GM19372 (cell line): ENCODE results near the gene BLCAP.

ENCODE experiments used
- ATAC-seq: cut with Tn5 transposase; IDR thresholded peaks from one replicate; pipeline ENCODE4 v1.9.1; 2021; ENCODE audit warnings: mild to moderate bottlenecking, low read depth, moderate library complexity; ENCODE audit not compliant: unreplicated experiment

The BLCAP gene

DNA sequence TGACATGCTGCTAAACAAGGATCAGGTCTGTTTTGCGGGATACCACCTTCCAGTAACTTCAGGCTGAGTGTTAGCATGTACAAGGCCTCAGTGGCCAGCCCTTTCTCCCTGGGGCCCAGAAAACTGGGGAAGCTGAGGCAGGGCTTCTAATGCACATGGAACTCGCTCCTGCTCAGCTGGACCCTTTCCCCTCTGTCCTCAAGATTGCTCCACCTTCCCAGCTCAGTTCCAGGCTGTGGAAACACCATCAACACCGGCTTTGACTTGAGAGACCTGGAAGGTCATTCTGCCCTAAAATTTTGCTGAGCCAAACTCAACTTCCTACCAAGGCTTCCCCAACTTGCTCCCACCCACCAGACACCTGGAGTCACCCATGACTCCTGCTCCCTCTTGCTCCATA lies 4.2 kb upstream of the BLCAP start:
- no peak for ATAC-seq

DNA sequence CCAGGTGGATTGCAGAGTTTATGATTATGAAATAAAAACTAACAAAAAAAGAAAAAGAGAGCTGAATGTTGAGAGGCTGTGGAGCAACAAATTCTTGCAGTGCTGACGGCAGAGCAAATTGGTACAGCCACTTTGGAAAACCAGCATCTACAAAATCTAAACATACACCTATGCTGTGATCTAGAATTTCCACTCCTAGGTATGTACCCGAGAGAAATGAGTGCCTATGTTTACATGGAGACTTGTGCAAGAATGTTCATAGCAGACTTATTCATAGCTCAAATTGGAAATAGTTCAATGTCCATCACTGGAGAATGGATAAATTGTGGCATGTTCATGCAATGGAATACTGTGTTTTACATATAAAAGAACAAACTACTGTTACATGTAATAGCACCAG lies 3.0 kb upstream of the BLCAP start:
- no peak for ATAC-seq

DNA sequence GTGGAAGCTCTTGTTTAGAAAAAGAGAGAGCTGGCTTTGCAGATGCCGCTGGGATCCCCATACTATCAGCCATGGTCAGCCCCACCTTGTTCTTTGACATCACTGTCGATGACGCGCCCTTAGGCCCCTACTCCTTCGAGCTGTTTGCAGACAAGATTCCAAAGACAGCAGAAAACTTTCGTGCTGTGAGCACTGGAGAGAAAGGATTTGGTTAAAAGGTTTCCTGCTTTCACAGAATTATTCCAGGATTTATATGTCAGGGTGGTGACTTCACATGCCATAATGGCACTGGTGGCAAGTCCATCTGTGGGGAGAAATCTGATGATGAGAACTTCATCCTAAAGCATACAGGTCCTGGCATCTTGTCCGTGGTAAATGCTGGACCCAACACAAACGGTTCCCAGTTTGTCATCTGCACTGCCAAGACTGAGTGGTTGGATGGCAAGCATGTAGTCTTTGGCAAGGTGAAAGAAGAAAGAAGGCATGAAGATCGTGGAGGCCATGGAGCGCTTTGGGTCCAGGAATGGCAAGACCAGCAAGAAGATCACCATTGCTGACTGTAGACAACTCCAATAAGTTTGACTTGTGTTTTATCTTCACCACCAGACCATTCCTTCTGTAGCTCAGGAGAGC lies 2.4 kb upstream of the BLCAP start:
- no peak for ATAC-seq

DNA sequence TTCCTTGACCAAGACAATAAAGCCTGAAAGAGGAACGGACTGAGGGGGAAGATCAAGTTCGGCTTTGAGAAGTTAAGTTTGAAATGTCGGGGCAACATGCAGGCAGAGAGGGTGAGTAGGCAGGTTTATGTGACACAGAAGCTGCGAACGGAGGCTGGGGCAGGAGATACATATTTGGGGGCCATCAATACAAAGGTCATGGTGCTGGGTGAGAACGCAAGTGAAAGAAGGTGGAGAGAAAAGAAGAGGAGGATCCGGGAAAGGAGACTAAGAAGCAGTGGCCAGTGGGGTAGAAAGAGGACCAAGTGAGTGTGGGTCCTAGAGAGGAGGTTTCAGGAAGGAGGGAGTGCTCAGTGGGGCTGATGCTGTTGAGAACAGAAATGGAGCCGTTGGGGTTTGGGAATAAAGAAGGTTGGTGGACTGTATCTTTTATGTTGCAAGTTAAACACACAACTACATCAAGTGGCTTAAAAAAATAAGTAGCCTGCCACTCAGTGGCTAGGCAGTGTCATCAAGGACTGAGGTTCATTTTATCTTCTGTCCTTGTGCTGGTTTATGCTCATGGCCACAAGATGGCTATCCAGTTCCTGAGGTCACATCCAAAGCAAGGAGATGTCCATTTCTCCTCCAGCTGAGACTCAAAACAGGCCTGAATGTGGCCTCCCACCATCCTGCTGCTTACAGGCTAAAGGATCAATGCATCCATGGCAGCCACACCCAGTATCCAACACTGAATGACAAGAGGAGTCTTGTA lies 1.7 kb upstream of the BLCAP start:
- no peak for ATAC-seq

DNA sequence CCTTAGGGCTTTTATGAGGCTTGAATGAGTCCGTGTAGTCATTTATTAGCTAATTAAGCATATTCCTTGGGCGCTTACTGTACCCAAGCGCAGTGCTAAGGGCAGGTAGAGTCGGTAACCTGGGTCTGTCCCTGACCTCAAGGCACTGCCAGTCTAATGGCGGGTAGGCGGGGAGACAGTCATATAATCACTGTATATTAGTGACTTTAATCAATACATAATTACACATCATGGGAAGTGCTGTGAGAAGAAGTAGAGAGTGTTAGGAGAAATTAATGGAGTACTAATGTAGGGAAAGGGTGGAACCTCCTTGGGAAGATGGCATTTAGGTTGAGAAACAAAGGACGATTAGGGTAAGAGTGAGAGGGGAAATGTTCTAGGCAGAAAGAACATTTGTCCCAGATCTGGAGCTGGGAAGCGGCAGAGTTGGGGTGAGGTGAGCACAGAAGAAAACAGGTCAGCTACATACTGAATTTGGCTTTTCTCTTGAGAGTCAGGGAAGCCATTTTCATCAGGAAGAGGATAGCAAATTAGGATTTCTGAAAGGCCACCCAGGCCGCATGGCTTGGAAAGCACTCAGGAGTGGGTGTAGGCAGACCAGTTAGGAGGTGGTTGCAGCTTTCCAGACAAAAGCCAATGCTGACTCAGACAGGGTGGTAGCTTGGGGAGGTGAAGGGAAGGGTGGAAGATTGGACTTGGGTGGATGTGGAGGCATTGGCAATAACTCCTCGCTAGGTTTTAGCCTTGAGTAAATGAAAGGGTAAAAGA lies 954 bp upstream of the BLCAP start:
- no peak for ATAC-seq

DNA sequence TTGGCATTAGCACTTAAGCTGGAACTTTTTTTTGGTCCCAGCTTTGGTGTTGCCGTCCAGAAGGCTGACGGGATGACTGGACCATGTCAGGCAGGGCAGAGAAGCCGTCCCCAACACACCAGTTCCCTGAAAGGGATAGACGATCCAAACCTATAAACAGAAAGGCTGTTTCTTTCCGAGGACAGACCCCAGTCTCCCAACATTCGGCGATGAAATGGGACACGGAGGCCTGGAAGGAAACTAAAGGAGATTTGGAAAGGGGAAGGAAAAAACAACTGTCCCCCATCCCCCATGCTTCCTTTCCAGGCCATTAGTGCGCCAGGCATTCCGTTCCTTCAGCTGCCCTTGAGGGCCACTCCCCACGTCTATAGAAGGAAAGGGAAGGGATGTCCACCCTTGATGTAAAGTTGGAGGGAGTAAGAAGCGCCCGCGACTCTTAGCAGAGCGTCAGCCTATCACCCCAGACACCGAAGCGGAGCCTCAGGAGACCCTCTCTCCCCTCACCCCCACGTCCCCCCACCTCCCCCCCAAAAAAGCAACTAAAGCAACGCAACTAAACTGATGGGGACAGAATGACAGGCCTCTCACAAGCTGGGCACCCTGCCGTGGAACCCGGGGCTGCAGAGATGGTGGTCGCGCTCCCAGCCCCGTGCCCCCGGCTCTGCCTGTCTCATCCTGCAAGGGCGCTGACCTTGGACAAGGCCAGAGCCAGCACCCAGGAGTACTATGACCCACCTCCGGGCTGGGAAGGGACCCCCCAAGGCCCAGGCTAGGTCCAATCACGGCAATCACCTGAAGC lies 638 bp downstream of the BLCAP start:
- ATAC-seq, result no peak

DNA sequence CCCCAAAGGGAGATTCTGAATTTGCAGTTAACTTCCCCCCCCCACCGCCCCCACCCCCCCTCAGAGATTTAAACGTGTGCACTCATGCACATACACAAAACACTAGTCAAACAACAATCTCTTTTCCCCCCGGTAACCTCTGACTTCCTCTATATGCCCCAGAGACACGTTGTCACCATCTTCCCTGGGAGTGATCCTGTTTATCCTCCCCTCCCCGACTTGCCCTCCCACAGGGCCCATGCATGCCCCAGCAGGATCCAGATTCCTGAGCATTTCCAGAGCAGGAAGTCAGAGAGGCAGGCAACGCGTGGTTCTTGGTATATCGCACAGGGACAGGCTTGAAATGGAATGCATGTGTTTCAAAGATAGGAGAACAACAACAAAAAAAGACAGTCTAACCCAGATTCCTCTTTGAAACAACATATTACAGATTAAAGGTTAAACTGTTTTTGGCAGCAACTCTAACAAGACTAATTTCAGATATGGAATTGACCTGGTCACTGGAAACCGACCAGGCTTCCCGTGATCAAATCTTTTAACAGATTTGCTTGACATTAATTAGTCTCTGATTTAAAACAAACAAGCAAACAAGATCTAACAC lies 1.3 kb downstream of the BLCAP start:
- ATAC-seq, result no peak

DNA sequence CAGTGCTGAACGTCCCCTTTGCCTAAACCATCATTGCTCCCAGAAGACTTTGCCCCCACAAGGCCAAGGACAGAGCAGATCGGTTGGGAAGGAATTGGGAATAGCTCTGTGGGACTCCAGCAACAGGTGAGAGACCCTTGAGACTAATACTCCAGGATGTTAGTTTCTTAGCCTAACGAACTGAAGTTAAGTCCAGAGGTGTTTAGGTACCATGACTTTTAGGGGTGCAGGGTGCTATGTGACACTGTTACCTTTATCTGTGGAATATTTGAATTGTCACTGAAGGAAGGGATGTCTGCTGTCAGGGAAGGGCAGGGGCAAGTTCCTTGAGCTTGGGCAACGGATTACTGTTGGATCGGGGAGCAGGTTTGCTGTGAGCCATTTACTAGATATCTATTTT lies 1.9 kb downstream of the BLCAP start:
- no peak for ATAC-seq

DNA sequence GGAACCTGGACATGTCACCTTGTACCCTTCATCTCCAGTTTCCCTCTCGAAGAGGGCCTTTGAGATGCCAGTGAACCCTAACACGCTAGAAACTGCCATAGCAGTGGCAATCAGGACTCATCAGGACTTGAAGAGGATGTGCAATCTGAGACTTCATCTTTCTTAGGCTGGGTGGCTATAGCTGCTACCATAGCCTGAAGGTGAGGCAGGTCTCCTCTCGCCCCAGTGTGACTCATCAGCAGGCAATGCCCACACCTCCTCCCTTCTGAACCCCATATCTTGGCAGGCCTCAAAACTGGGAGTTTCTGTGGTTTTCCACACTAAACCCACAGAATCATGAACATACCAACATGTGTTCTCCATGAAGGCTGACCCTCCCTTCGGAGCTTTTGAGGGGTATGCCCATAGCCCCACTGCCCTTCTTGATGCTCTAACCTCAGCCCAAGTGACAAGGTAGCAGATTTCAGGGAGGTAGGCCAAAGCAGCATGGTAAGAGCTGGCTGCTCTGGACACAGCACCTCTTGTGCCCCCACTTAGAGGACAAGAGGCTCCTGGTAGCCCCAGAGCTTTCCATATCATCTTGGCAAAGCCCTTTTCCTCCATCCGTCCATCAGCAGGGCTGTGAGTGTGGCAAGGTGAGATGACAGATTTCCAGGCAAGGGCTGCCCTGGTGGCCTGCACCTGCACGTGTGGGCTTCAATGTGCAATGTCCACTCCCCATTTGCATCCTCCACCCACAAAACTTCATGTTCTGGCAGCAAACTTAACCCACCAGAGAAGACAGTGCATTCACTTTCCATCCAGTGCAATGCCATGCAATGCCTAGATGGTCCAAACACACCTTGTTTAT lies 2.6 kb downstream of the BLCAP start:
- no peak for ATAC-seq

DNA sequence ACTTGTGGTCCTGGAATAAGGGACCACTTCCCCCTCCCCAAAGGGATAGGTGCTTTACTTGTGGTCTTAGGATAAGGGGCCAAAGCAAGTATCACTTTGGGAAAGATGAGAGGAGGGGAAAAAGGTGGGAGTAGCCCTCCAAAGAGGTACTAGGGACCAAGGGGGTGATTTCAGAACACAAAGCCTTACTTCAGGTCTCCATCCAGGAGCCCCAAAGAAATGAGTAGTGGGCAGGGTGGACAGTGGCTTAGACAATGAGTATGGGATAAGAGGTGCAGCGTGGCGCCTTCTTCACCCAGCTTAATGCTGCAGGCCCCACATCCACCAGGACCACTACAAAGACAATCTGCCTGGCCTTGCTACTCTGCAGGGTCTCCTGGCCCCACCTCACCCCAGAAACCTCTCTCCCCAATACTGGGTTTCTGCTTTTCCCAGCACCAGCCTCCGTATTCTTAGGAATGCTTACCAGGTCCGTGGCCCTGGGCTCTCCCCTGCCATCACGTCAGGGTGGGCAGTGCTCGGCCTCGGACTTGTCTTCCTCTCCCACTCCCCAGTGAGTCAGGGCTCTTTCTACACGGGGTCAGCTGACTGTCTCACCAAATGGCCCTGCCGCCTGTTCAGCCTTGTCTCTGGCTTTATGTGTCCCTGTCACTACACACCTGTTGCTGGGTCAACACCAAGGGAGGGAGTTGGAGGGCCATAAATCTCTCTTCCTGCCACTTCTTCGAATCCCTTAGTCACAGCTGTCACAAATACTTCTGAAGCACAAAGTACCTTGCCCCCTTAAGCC lies 3.6 kb downstream of the BLCAP start:
- no peak for ATAC-seq

DNA sequence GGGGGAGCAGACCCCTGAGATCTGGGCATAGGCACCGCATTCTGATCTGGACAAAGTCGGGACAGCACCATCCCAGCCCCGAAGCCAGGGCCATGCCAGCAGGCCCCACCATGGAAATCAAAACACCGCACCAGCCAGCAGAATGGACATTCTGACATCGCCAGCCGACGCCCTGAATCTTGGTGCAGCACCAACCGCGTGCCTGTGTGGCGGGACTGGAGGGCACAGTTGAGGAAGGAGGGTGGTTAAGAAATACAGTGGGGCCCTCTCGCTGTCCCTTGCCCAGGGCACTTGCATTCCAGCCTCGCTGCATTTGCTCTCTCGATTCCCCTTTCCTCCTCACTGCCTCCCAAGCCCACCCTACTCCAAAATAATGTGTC lies 4.7 kb downstream of the BLCAP start:
- ATAC-seq, result no peak

DNA sequence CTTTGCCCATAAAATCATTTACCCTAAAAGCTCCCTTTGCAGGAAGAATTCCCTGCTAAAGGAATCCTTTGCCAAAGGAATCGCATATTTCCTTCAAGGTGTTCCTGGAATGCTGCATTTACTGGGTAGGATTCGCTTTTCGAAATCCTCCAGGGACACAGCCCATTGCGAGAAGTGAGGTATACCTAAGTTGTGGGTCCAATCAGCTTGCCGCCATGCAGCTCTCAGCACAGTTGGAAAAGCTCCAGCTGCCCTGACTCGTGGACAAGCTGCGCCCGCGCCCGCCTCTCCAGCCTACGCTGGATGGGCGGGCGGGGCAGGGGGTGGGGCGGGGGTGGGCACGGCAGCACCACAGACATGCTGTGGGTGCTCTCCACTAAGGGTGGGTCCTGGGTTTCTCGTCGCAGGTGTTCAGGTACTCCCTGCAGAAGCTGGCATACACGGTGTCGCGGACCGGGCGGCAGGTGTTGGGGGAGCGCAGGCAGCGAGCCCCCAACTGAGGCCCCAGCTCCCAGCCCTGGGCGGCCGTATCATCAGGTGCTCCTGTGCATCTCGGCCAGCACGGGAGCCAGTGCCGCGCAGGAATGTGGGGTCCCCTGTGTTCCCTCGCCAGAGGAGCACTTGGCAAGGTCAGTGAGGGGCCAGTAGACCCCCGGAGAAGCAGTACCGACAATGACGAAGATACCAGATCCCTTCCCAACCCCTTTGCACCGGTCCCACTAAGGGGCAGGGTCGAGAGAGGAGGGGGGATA lies 5.2 kb downstream of the BLCAP start:
- no peak for ATAC-seq

DNA sequence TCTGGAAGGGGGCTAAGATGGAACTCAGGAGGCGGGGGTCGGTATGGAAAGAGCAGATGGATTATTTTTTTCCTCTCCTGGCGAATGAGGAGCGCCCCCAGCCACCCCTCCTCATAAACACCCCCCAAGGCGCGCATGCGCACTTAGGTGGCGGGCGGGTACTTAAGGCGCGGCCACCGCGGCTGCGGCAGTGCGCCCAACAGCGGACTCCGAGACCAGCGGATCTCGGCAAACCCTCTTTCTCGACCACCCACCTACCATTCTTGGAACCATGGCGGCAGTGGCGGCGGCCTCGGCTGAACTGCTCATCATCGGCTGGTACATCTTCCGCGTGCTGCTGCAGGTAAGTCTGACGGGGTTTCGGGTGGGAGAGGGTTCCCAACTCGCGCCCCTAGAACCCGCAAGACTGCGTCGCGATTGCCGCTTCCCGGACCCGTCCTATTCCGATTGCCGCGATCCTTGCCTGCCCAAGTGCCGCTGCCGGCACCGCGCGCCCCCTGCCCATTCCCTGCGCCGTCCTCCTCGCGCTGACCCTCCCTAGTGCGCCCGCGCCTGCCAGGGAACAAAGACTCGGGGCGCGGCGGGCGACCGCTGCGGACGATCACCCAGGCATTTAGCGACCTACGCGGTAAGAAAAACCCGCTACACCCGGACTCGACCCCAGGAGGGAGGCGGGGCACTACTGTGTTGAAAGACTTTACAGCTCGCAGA lies 6.5 kb downstream of the BLCAP start, which contains the start of gene NNAT:
TSS of gene NNAT (plus strand) at position 190 of the 711 bp plus-strand sequence. CDS start at position 272, 82 bp downstream.
- ATAC-seq, result no peak

DNA sequence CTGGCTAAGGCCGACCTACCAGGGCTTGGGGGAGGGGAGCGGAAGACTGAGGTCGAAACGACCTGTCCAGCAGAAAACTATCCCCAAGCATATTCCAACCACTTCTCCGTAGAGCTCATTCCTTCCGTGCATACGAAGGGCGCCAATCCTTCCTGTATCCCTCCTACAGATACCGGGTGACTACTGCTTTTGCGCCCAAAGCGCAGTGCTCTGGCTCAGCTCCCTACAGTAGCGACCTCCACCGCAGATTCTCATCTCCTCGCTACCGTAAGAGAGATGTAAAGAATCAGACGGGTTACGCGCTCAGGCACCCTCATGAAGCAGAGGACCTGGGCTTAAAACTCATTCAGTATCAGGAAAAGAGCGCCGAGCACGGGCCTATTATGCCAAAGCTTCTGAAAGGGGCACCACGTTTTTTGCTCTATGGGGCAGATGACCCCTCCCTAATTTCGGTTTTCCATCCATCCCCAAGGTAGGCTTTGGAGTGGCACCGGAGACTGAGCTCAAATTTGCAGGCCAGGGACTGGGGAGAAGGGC lies 7.2 kb downstream of the BLCAP start:
- no peak for ATAC-seq

DNA sequence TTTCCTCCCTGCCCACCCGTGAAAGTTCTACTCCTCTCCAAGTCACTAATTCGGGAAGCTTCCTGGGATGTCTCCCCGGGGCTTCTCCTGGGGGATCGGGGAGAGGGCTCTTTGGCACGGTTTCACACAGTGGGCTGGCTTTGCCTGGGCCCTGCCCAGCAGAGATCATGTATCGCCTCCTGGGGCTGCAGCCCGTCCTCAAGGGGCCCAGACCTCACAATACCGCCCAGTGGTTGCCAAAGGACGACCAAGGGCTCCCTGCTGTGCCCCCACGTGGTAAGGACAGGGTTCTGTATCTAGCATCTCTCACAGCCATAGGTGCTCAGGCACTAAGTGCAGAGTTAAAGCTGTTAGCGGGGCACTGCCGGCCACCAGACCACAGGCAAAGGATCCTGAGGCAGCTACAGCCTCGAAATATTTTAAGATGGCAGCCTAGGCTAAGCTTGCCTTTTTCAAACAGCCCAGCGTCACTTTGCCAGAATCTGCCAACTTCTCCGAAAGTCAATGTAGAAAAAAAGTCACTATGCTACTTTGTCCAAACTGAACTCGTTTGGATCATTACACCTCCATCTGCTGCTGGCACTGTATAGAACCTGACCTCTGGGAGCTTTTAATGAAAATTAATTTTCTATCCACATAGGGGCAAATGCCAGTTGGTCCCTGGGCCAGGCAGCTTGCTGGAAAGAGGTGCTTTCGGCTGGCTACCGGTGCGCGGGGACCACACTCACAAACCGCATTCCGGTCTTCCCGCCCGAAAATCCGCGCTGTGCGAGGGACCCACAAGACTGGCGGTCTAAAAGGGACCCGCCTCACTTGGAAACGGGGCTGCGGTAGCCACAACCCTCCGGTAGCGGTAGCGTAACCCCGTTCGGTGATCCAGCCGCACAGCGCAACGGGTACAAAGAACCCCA lies 7.9 kb downstream of the BLCAP start:
- no peak for ATAC-seq
